Mesendoderm (in vitro differentiated cells): ENCODE measurements around the gene TBCCD1.

Experiments
- DNase-seq: peaks from one replicate; pipeline ENCODE4 v3.0.0; 2013
- H2AK5ac ChIP-seq: 2 replicates; pipeline ENCODE4 v1.6.1; 2013; ENCODE audit warnings: low read length, inconsistent platforms
- H2BK120ac ChIP-seq: 2 replicates; pipeline ENCODE4 v1.6.1; 2013; ENCODE audit warnings: low read depth, mild to moderate bottlenecking, low read length, moderate library complexity, mixed read lengths
- H2BK15ac ChIP-seq: replicated peaks from 2 replicates; pipeline ENCODE4 v1.6.1; 2013; ENCODE audit warnings: low read depth, mild to moderate bottlenecking, moderate library complexity
- H2BK5ac ChIP-seq: 2 replicates; pipeline ENCODE4 v1.6.1; 2013; ENCODE audit warnings: low read length, inconsistent platforms
- H3K18ac ChIP-seq: 2 replicates; pipeline ENCODE4 v1.6.1; 2013; ENCODE audit warnings: mild to moderate bottlenecking, low read length, mixed read lengths
- H3K23ac ChIP-seq: one replicate; pipeline ENCODE4 v1.6.1; 2013; ENCODE audit warnings: low read length
- H3K27ac ChIP-seq: 2 replicates; pipeline ENCODE4 v1.5.1; 2013; ENCODE audit warnings: low read depth, mild to moderate bottlenecking, inconsistent platforms, low read length, moderate library complexity
- H3K27me3 ChIP-seq: 2 replicates; pipeline ENCODE4 v1.6.1; 2013; ENCODE audit warnings: low read length, control low read depth, mild to moderate bottlenecking, inconsistent platforms; ENCODE audit not compliant: insufficient read depth, poor library complexity
- H3K36me3 ChIP-seq: 2 replicates; pipeline ENCODE4 v1.6.1; 2013; ENCODE audit warnings: low read length, inconsistent platforms; ENCODE audit not compliant: control insufficient read depth, insufficient read depth
- H3K4ac ChIP-seq: one replicate; pipeline ENCODE4 v1.6.1; 2013; ENCODE audit warnings: low read depth, mild to moderate bottlenecking, low read length, moderate library complexity
- H3K4me1 ChIP-seq: 2 replicates; pipeline ENCODE4 v1.6.1; 2013; ENCODE audit warnings: low read depth, low read length, inconsistent platforms; ENCODE audit not compliant: control insufficient read depth
- H3K4me2 ChIP-seq: 2 replicates; pipeline ENCODE4 v1.6.1; 2013; ENCODE audit warnings: low read length
- H3K4me3 ChIP-seq: 2 replicates; pipeline ENCODE4 v1.5.1; 2013; ENCODE audit warnings: mild to moderate bottlenecking, low read length
- H3K56ac ChIP-seq: one replicate; pipeline ENCODE4 v1.6.1; 2013; ENCODE audit warnings: low read length
- H3K79me1 ChIP-seq: 2 replicates; pipeline ENCODE4 v1.6.1; 2013; ENCODE audit warnings: low read length, inconsistent platforms
- H3K79me2 ChIP-seq: 2 replicates; pipeline ENCODE4 v1.6.1; 2013; ENCODE audit warnings: mild to moderate bottlenecking, low read length; ENCODE audit not compliant: control insufficient read depth, insufficient read depth
- H3K9ac ChIP-seq: 2 replicates; pipeline ENCODE4 v1.6.1; 2013; ENCODE audit warnings: low read length, inconsistent platforms
- H4K5ac ChIP-seq: one replicate; pipeline ENCODE4 v1.6.1; 2013; ENCODE audit warnings: low read length
- H4K8ac ChIP-seq: one replicate; pipeline ENCODE4 v1.6.1; 2013; ENCODE audit warnings: low read depth, mild to moderate bottlenecking, control low read depth, low read length, moderate library complexity
- WGBS: extraction: QIAGEN DNeasy Blood & Tissue Kit; methylation state at CpG from one replicate; pipeline ENCODE4 v1.1.7; 2013; ENCODE audit warnings: low lambda C conversion rate, missing lambda C conversion rate; ENCODE audit not compliant: insufficient coverage; ENCODE audit errors: extremely low coverage; 5-methylcytosine and 5-hydroxymethylcytosine counted together

TBCCD1 gene

DNA sequence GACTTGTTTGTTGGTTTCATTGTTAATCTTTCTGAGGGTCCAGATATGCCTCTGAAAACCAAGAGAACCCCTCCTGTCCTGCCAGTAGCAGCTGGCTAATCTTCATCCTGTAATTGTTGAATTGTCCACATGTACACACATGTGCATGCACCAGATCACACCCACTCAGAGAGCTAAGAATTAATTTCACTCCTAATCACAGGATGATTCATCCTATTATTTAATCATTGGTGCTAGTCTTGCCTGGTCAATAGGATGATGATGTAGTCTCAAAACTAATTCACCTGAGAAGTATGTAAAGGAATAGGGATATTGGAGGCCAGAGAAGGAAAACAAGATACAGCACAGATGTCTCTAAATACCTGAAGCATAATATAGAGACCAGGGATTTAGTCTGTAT lies 37.9 kb upstream of the TBCCD1 start:
- Histone ChIP-seq H3K18ac (no peak overlapping the region), H2BK120ac (no peak overlapping the region), H3K4me2 (no peak overlapping the region), H3K79me1 (no peaks in the 10 kb centered on the region), H2BK5ac (no peak overlapping the region), H3K4ac (no peak overlapping the region), H3K79me2 (no peaks in the 10 kb centered on the region), H3K27ac (no peak overlapping the region), H3K4me3 (no peak overlapping the region), H3K23ac (no peak overlapping the region), H3K4me1 (no peaks in the 10 kb centered on the region), H2AK5ac (no peak overlapping the region), H3K56ac (no peak overlapping the region), H3K36me3 (no peaks in the 10 kb centered on the region), H4K8ac (no peak overlapping the region), H3K27me3 (no peaks in the 10 kb centered on the region), H3K9ac (no peak overlapping the region), H4K5ac (no peak overlapping the region), H2BK15ac (no peak overlapping the region)
- no peak for DNase-seq

DNA sequence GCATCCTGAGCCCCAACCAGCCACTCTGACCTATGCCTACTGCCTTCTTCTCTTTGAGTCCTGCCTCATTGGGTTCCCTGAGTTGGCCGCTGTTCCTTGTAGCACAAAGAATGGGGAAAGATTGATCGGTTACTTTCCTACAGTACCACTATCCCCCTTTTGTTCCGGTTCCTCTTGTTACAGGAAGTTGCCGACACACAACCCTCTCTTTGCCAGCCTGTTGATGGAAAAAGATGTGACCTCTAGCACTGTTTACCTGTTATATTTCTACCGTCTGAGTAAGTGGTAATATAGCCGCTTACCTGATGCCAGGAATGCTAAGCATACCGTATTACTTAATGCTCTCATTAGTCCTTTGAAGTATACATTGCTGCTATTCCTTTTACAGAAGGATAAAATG lies 36.0 kb upstream of the TBCCD1 start:
- Histone ChIP-seq H2BK5ac (no peak overlapping the region), H3K27me3 (no peaks in the 10 kb centered on the region), H3K4me3 (no peak overlapping the region), H3K27ac (no peak overlapping the region), H4K8ac (no peak overlapping the region), H2BK15ac (no peak overlapping the region), H3K4me1 (no peaks in the 10 kb centered on the region), H3K23ac (no peak overlapping the region), H3K56ac (no peak overlapping the region), H4K5ac (no peak overlapping the region), H2BK120ac (no peak overlapping the region), H3K79me2 (no peaks in the 10 kb centered on the region), H3K36me3 (no peaks in the 10 kb centered on the region), H3K79me1 (no peaks in the 10 kb centered on the region), H3K4ac (no peak overlapping the region), H3K18ac (no peak overlapping the region), H3K4me2 (no peak overlapping the region), H2AK5ac (no peak overlapping the region), H3K9ac (no peak overlapping the region)
- no peak for DNase-seq
- no CpG with 5 or more reads among the region's 7 CpGs for WGBS

GRCh38 chr3:186600896-186601295 lies 33.8 kb upstream of the TBCCD1 start:
- Histone ChIP-seq H3K4me3 (no peak overlapping the region), H3K36me3 (no peaks in the 10 kb centered on the region), H2BK15ac (no peak overlapping the region), H3K9ac (no peak overlapping the region), H3K56ac (no peak overlapping the region), H4K8ac (no peak overlapping the region), H3K4me1 (peaks cover 3% of the 10 kb centered on the region), H3K79me2 (no peaks in the 10 kb centered on the region), H2AK5ac (no peak overlapping the region), H2BK5ac (no peak overlapping the region), H3K4me2 (no peak overlapping the region), H2BK120ac (no peak overlapping the region), H3K4ac (no peak overlapping the region), H4K5ac (no peak overlapping the region), H3K18ac (no peak overlapping the region), H3K23ac (no peak overlapping the region), H3K79me1 (no peaks in the 10 kb centered on the region), H3K27ac (no peak overlapping the region), H3K27me3 (no peaks in the 10 kb centered on the region)
- DNase-seq: no peak
- no CpG with 5 or more reads among the region's 3 CpGs for WGBS

DNA sequence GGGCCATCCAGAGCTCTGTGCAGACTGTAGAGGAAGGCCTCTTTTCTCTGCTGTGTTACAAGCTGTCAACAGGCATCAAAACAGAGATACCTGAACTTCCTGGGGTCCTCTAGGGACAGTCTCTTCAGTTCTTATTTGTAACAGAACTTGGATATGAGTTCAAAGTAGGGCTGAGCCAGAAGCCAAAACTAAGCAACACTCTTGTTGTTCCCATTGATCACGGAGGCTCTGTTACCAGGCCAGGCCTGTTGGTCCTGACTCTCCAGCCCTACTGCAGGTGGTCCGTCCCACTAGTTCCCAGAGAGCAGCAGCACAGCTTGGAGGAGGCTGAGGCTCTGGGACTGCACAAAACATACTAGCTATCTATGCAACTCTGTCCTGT lies 32.6 kb upstream of the TBCCD1 start:
- no peak overlapping the region for H2BK15ac ChIP-seq
- H3K4me1 ChIP-seq: peaks cover 3% of the 10 kb centered on the region
- H3K56ac ChIP-seq: no peak overlapping the region
- H3K27ac ChIP-seq: no peak overlapping the region
- H3K23ac ChIP-seq: no peak overlapping the region
- H4K5ac ChIP-seq: no peak overlapping the region
- no peak for DNase-seq
- H3K79me1 ChIP-seq: no peaks in the 10 kb centered on the region
- H3K36me3 ChIP-seq: no peaks in the 10 kb centered on the region
- WGBS: no CpG with 5 or more reads among the region's 2 CpGs
- H2AK5ac ChIP-seq: no peak overlapping the region
- H3K4ac ChIP-seq: no peak overlapping the region
- H2BK120ac ChIP-seq: no peak overlapping the region
- H4K8ac ChIP-seq: no peak overlapping the region
- H3K4me2 ChIP-seq: no peak overlapping the region
- H2BK5ac ChIP-seq: no peak overlapping the region
- H3K79me2 ChIP-seq: no peaks in the 10 kb centered on the region
- H3K27me3 ChIP-seq: no peaks in the 10 kb centered on the region
- no peak overlapping the region for H3K18ac ChIP-seq
- no peak overlapping the region for H3K4me3 ChIP-seq
- H3K9ac ChIP-seq: no peak overlapping the region

DNA sequence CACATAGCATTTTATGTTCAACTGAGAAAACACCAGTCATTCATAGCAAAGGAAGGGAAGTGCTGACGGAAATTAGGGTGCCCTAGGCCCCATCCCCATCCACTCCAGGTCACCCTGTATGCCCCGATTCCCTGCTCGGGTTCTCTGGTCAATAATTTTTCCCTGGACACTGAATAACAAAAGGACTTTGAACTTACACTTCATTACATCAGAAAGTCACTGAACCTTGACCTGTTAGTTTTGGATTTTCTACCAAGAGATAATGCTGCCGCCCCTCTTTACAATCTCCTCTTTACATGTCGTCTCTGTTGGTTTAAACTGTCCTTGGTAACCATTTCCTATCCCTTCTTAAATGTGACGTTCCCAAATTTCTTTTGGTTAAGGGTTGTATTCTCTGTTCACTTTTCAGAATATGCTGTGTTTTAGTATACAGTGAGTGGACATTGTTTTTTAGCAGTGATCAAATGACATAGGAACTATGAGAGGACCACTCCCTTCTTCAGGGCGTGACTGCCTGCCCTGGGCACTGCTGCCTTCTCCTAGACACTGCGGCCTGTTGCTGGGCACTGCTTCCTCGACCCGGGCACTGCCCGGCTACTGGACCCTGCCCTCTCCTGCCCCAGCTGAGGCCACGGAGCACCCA lies 32.1 kb upstream of the TBCCD1 start:
- H3K4me1 ChIP-seq: peaks cover 3% of the 10 kb centered on the region
- no peak overlapping the region for H3K18ac ChIP-seq
- no peaks in the 10 kb centered on the region for H3K27me3 ChIP-seq
- no peak overlapping the region for H3K23ac ChIP-seq
- no CpG with 5 or more reads among the region's 12 CpGs for WGBS
- H2AK5ac ChIP-seq: no peak overlapping the region
- H3K79me2 ChIP-seq: no peaks in the 10 kb centered on the region
- H3K4ac ChIP-seq: no peak overlapping the region
- DNase-seq: no peak
- no peak overlapping the region for H4K5ac ChIP-seq
- H2BK15ac ChIP-seq: no peak overlapping the region
- H3K9ac ChIP-seq: no peak overlapping the region
- no peak overlapping the region for H2BK120ac ChIP-seq
- H3K36me3 ChIP-seq: no peaks in the 10 kb centered on the region
- H3K4me2 ChIP-seq: no peak overlapping the region
- H3K79me1 ChIP-seq: no peaks in the 10 kb centered on the region
- no peak overlapping the region for H3K4me3 ChIP-seq
- H3K27ac ChIP-seq: no peak overlapping the region
- H2BK5ac ChIP-seq: no peak overlapping the region
- no peak overlapping the region for H4K8ac ChIP-seq
- no peak overlapping the region for H3K56ac ChIP-seq

DNA sequence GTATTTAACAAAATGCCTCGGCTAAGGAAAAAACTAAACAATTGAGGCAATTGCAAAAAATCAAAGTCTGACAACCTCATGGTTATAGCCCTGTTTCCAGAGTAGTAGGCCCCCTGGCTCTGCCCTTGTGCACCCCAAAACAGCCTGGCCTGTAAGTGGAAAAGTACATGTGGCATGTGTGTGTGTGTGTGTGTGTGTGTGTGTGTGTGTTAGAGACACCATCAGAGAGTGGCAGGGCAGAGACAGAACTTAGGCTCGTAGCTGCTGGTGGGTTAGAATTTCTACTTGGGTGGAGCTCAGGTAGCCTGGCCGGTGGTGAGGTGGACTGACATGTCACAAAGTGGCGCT lies 31.6 kb upstream of the TBCCD1 start:
- Histone ChIP-seq H3K4me3 (no peak overlapping the region), H3K27me3 (no peaks in the 10 kb centered on the region), H3K36me3 (no peaks in the 10 kb centered on the region), H3K9ac (no peak overlapping the region), H3K56ac (no peak overlapping the region), H2BK5ac (no peak overlapping the region), H2AK5ac (no peak overlapping the region), H3K18ac (no peak overlapping the region), H3K4me2 (no peak overlapping the region), H3K23ac (no peak overlapping the region), H3K79me1 (no peaks in the 10 kb centered on the region), H4K5ac (no peak overlapping the region), H3K27ac (no peak overlapping the region), H2BK15ac (no peak overlapping the region), H3K4me1 (peaks cover 3% of the 10 kb centered on the region), H3K4ac (no peak overlapping the region), H4K8ac (no peak overlapping the region), H3K79me2 (no peaks in the 10 kb centered on the region), H2BK120ac (no peak overlapping the region)
- WGBS: no CpG with 5 or more reads among the region's 4 CpGs
- no peak for DNase-seq
